ENCODE measurements around the gene KCNK6. TPM values are rescaled to one million over a fixed set of nuclear protein-coding genes. Genes with fewer than 3 reads are reported as not detected.

The KCNK6 gene
- 6.3 and 7.4 TPM in 2 replicates for total RNA-seq

GRCh38 chr19:38319421-38320258 is at the start of gene KCNK6:
Gene KCNK6 (plus strand): TSS chr19:38319845. CDS start chr19:38319951, 106 bp downstream.

GRCh38 chr19:38303517-38304351 is 15.9 kb upstream of the KCNK6 start, which contains the start of gene C19orf33:
Gene C19orf33 (plus strand): TSS chr19:38304251. CDS start chr19:38304262, 11 bp downstream.

GRCh38 chr19:38315657-38316476 is 3.8 kb upstream of the KCNK6 start, which contains the start of gene YIF1B:
Gene YIF1B (minus strand): TSS chr19:38315947. CDS start chr19:38315917, 30 bp downstream.

GRCh38 chr19:38374332-38375097 is 54.9 kb downstream of the KCNK6 start, which contains the start of gene PSMD8:
Gene PSMD8 (plus strand): TSS chr19:38374571. CDS start chr19:38374602, 31 bp downstream.

Other genes starting within 250 kb of the KCNK6 start
- 0.93 and 3.1 TPM in 2 replicates for gene DPF1, start 95.6 kb upstream of the KCNK6 start, total RNA-seq
- 26.8 and 28.3 TPM in 2 replicates for gene PPP1R14A, start 63.5 kb upstream of the KCNK6 start, total RNA-seq
- 15.5 and 16.9 TPM in 2 replicates for gene SPINT2, start 55.3 kb upstream of the KCNK6 start, total RNA-seq
- gene C19orf33, start 15.6 kb upstream of the KCNK6 start, total RNA-seq = 65.5 and 83.0 TPM in 2 replicates
- 126 and 131 TPM in 2 replicates for gene YIF1B, start 3.9 kb upstream of the KCNK6 start, total RNA-seq
- 0.07 and 0.34 TPM in 2 replicates for gene CATSPERG, start 16.0 kb downstream of the KCNK6 start, total RNA-seq
- gene PSMD8, start 54.7 kb downstream of the KCNK6 start, total RNA-seq = 310 and 371 TPM in 2 replicates
- 0.94 and 2.9 TPM in 2 replicates for gene GGN, start 68.2 kb downstream of the KCNK6 start, total RNA-seq
- 3.4 and 4.4 TPM in 2 replicates for gene SPRED3, start 68.9 kb downstream of the KCNK6 start, total RNA-seq
- 10.9 and 18.6 TPM in 2 replicates for gene FAM98C, start 83.2 kb downstream of the KCNK6 start, total RNA-seq
- gene RASGRP4, start 106.4 kb downstream of the KCNK6 start, total RNA-seq = not detected in 2 replicates
- not detected in 2 replicates for gene RYR1, start 113.8 kb downstream of the KCNK6 start, total RNA-seq